NT2/D1 (cell line): ENCODE data around the gene TAGLN3.

Experiments
- SUZ12 ChIP-seq: IDR thresholded peaks from 2 replicates; pipeline ENCODE4 v1.6.1; 2011; ENCODE audit not compliant: insufficient read length, insufficient read depth; ENCODE audit errors: extremely low read depth
- ZNF274 ChIP-seq: IDR thresholded peaks from 2 replicates; pipeline ENCODE4 v1.6.1; 2011; ENCODE audit warnings: mild to moderate bottlenecking, low read depth, low read length

GRCh38 chr3:111976254-111976653 is 22.5 kb upstream of the TAGLN3 start:
- TF ChIP-seq SUZ12 (no peak), ZNF274 (no peak)
